Upper lobe of right lung (tissue), 1 donor: ENCODE results near the gene PKP4. TPM values are rescaled to one million over a fixed set of nuclear protein-coding genes. Genes with fewer than 3 reads are reported as not detected.
"Not testable (repeated sequence)": the region's sequence is repeated elsewhere in the genome, so short reads cannot be mapped to it uniquely, and the experiment has no call there.

Source experiments
- ATAC-seq: fragments of 200-7000 bp; cut with Tn5 transposase; one replicate; pipeline ENCODE4 v1.9.1; 2020; ENCODE audit warnings: mild to moderate bottlenecking, moderate library complexity
- DNase-seq: peaks from one replicate; pipeline ENCODE4 v3.0.0-alpha.2; 2020
- H3K27ac ChIP-seq: fragments of 200-600 bp; one replicate; pipeline ENCODE4 v1.8.0; 2022
- H3K27me3 ChIP-seq: fragments of 200-600 bp; one replicate; pipeline ENCODE4 v1.8.0; 2022; ENCODE audit warnings: mild to moderate bottlenecking
- H3K36me3 ChIP-seq: fragments of 200-600 bp; one replicate; pipeline ENCODE4 v1.8.0; 2022
- H3K4me1 ChIP-seq: fragments of 200-600 bp; one replicate; pipeline ENCODE4 v1.8.0; 2022
- H3K4me3 ChIP-seq: fragments of 200-600 bp; one replicate; pipeline ENCODE4 v1.8.0; 2022; ENCODE audit warnings: mild to moderate bottlenecking
- H3K9me3 ChIP-seq: fragments of 200-600 bp; one replicate; pipeline ENCODE4 v1.8.0; 2022
- intact Hi-C: fragments of 100-400 bp; cut with DNase I; formaldehyde crosslinking; loops from one replicate; pipeline ENCODE4 v1.11.0; 2022
- total RNA-seq: library from RNA; stranded (reverse); fragmentation: NEBNext Ultra II Directional; extraction: Animal tissue kit (Norgen Biotek cat#: 25700); gene quantifications from one replicate; pipeline ENCODE4 v1.2.1, GENCODE V29; 2021
- TF ChIP-seq, protein P1 (sequence below): fragments of 200-600 bp; IDR thresholded peaks from one replicate; pipeline ENCODE4 v1.8.0; 2022; ENCODE audit warnings: antibody characterized with exemption
- donor health status: DM: no; HTN: yes; CAD: no; lungs with severe emphysema.

The PKP4 gene
- total RNA-seq, 1 donor from 2014 or later = 74.7 TPM

DNA sequence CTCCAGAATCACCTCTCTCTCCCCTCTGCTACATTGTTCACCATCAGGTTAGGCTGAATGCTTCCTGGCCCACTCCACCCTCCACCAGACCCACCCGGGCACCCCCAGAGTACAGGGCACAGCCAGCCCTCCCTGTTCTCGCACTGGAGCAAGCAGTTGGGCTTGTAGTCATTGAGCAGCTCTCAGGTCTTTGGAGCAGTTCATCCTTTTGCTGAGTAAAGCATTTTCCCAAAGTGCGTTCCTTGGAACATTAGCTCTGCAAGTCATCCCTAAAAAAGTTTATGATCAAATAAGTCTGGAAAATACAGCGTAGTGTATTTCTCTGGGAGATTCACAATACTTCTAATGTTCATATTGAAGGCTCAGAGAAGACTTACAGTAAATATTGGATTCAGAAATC lies 234.9 kb downstream of the PKP4 start:
- Histone ChIP-seq H3K27me3 (no peaks in the 10 kb centered on the region), H3K4me3 (no peak overlapping the region), H3K9me3 (no peaks in the 10 kb centered on the region), H3K36me3 (no peaks in the 10 kb centered on the region), H3K27ac (no peak overlapping the region), H3K4me1 (no peaks in the 10 kb centered on the region)
- intact Hi-C loops = no loop called here
- ATAC-seq = no peak
- TF ChIP-seq, protein P1, sequence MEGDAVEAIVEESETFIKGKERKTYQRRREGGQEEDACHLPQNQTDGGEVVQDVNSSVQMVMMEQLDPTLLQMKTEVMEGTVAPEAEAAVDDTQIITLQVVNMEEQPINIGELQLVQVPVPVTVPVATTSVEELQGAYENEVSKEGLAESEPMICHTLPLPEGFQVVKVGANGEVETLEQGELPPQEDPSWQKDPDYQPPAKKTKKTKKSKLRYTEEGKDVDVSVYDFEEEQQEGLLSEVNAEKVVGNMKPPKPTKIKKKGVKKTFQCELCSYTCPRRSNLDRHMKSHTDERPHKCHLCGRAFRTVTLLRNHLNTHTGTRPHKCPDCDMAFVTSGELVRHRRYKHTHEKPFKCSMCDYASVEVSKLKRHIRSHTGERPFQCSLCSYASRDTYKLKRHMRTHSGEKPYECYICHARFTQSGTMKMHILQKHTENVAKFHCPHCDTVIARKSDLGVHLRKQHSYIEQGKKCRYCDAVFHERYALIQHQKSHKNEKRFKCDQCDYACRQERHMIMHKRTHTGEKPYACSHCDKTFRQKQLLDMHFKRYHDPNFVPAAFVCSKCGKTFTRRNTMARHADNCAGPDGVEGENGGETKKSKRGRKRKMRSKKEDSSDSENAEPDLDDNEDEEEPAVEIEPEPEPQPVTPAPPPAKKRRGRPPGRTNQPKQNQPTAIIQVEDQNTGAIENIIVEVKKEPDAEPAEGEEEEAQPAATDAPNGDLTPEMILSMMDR = no peak
- DNase-seq = no peak

DNA sequence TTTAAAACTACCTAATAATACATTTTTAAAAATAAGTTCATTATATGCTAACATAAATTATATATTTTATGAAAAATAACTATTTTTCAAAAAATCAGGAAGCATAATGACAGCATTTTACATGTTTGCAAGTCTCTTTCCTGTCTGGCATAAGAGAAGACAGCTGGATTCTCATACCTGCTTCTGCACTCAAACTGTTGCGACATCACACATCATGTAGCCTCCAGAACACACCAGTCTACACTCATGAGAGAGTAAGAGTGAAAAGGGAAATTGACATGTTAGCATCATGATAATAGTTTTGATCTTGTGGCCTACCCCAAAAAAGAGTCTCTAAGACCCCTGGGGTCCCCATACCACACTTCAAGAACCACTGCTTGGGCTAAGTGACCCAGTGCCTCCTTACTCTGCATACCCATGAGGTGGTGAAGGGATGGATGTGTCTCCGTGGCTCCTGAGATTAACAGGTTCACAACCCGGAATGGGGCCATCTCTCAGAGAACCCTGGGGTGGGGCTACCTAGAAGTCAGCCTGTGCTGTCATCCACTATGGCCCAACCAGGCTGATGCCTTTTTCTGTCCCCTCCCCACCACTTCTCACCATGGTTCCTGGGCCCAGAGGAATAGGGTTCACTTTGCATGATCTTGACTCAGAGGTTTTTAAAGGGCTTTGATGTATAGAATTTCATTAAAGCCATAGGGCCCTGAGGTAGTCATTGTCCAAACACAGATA lies 235.8 kb downstream of the PKP4 start:
- intact Hi-C loops = no loop called here
- Histone ChIP-seq H3K4me1 (no peaks in the 10 kb centered on the region), H3K9me3 (no peaks in the 10 kb centered on the region), H3K27me3 (no peaks in the 10 kb centered on the region), H3K36me3 (no peaks in the 10 kb centered on the region), H3K4me3 (no peak overlapping the region), H3K27ac (no peak overlapping the region)
- no peak for ATAC-seq
- TF ChIP-seq, protein P1 = no peak
- no peak for DNase-seq

DNA sequence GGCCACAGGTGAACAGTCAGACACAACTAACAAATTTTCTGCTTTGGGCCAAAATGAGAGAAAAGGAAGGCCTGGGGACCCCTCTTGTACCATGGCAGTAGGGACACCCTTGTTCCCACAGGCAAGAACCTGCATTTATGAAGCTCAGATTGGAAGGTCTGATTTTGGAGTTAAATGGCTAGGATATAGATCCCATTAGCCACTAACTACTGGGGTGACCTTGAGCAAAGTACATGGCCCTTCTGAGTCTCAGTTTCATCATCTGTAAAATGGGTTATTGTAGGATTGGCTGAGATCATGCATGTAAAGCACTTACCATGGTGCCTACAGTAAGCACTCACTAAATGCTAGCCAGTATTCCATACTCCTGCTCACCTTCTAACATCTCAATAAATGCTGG lies 236.7 kb downstream of the PKP4 start:
- Histone ChIP-seq H3K36me3 (no peaks in the 10 kb centered on the region), H3K9me3 (no peaks in the 10 kb centered on the region), H3K4me3 (no peak overlapping the region), H3K4me1 (no peaks in the 10 kb centered on the region), H3K27ac (no peak overlapping the region), H3K27me3 (no peaks in the 10 kb centered on the region)
- DNase-seq = no peak
- TF ChIP-seq, protein P1 = no peak
- no peak for ATAC-seq
- intact Hi-C loops = no loop called here

DNA sequence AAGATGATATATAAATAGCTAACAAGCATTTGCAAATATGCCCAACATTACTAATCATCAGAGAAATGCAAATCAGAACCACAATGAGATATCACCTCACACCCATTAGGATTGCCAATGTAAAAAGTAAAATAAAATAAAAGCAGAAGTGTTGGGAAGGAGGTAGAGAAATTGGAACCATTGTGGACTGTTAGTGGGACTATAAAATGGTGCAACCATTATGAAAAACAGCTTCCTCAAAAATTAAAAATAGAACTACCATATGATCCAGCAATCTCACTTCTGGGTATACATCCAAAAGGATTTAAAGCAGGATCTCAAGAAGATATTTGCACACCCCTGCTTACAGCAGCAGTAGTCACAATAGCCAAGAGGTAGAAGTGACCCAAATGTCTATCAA lies 238.6 kb downstream of the PKP4 start:
- H3K9me3 ChIP-seq = no peaks in the 10 kb centered on the region
- intact Hi-C loops = no loop called here
- no peak overlapping the region for H3K4me3 ChIP-seq
- H3K27me3 ChIP-seq = no peaks in the 10 kb centered on the region
- DNase-seq (no peak), ATAC-seq (no peak)
- TF ChIP-seq, protein P1 = no peak
- H3K4me1 ChIP-seq = no peaks in the 10 kb centered on the region
- no peaks in the 10 kb centered on the region for H3K36me3 ChIP-seq
- H3K27ac ChIP-seq = no peak overlapping the region

DNA sequence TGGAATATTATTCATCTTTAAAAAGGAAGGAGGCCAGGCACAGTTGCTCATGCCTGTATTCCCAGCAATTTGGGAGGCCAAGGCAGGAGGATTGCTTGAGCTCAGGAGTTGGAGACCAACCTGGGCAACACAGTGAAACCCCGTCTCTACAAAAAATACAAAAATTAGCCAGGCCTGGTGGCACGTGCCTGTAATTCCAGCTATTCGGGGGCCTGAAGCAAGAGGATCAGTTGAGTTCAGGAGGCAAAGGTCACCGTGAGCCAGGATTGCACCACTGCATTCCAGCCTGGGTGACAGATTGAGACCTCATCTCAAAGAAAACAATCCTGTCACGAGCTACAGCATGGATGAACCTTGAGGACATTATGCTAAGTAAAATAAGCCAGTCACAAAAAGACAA lies 239.0 kb downstream of the PKP4 start:
- H3K27me3 ChIP-seq, H3K36me3 ChIP-seq, H3K4me3 ChIP-seq, ATAC-seq, H3K4me1 ChIP-seq, H3K9me3 ChIP-seq, DNase-seq, intact Hi-C loops, H3K27ac ChIP-seq: not testable (repeated sequence)

DNA sequence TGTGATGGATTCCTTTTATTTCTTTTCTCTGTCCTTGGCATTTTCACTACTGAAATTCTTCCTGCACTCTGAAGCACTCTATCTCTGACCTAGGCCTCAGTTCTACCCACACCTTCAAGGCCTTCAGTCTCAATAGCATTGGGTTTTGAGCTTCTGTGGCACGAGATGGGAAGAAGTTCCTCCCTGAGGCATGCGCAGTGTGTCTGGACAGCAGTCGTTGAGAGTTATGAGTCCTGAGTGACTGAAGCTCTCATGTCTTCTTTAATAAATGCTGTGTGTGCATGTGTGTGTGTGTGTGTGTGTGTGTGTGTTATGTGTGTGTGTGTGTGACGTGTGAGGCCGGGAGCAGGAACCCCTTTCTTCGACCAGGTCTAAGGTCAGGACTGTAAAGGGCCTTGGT lies 242.6 kb downstream of the PKP4 start:
- intact Hi-C loops = no loop called here
- Histone ChIP-seq H3K9me3 (no peaks in the 10 kb centered on the region), H3K4me3 (no peak overlapping the region), H3K4me1 (no peaks in the 10 kb centered on the region), H3K27me3 (no peaks in the 10 kb centered on the region), H3K36me3 (no peaks in the 10 kb centered on the region), H3K27ac (no peak overlapping the region)
- ATAC-seq (no peak), DNase-seq (no peak)
- TF ChIP-seq, protein P1 = no peak
